ENCODE measurements around the gene ARFGAP2.
"Not testable (repeated sequence)": the region's sequence is repeated elsewhere in the genome, so short reads cannot be mapped to it uniquely, and the experiment has no call there.

Gene ARFGAP2

GRCh38 chr11:47213950-47214565 lies 37.4 kb upstream of the ARFGAP2 start:
- TF ChIP-seq REST (IDR thresholded peaks at IDR 0.05; ENCODE audit: insufficient replicate concordance, low read depth), result peak; percentile 50
- TF ChIP-seq SPI1 (IDR thresholded peaks at IDR 0.05; ENCODE audit: borderline replicate concordance, low read depth), result no peak
- no peak for TF ChIP-seq CTCF (IDR thresholded peaks at IDR 0.05; ENCODE audit: insufficient read depth, low read length)
- TF ChIP-seq POLR2AphosphoS5 (IDR thresholded peaks at IDR 0.05; ENCODE audit: low read depth), result peak; percentile 59; the same call in 1 of the 2 replicates
- TF ChIP-seq GABPA (IDR thresholded peaks at IDR 0.05; ENCODE audit: low read depth), result no peak
- DNase-seq (ENCODE audit: low read depth in 1 of 2, low spot score in 1 of 2), result peak; percentile 65 to 96
- H3K4me3 ChIP-seq (replicated peaks; ENCODE audit: insufficient read depth, low read length), result peak overlapping the region; percentile 52
- H3K27me3 ChIP-seq (ENCODE audit: insufficient read depth, poor library complexity, severe bottlenecking), result no peaks in the 10 kb centered on the region
- H3K27ac ChIP-seq (replicated peaks), result peak overlapping the region; percentile 97

GRCh38 chr11:47212938-47213337 lies 36.3 kb upstream of the ARFGAP2 start:
- no peak for DNase-seq (ENCODE audit: low read depth in 1 of 2, low spot score in 1 of 2)
- H3K27ac ChIP-seq (replicated peaks), result no peak overlapping the region
- H3K27me3 ChIP-seq (ENCODE audit: insufficient read depth, poor library complexity, severe bottlenecking), result no peaks in the 10 kb centered on the region
- TF ChIP-seq POLR2AphosphoS5 (IDR thresholded peaks at IDR 0.05; ENCODE audit: low read depth) (no peak), CTCF (IDR thresholded peaks at IDR 0.05; ENCODE audit: insufficient read depth, low read length) (no peak), GABPA (IDR thresholded peaks at IDR 0.05; ENCODE audit: low read depth) (no peak), REST (IDR thresholded peaks at IDR 0.05; ENCODE audit: insufficient replicate concordance, low read depth) (no peak), SPI1 (IDR thresholded peaks at IDR 0.05; ENCODE audit: borderline replicate concordance, low read depth) (no peak)
- no peak overlapping the region for H3K4me3 ChIP-seq (replicated peaks; ENCODE audit: insufficient read depth, low read length)

GRCh38 chr11:47208628-47209027 lies 31.9 kb upstream of the ARFGAP2 start:
- H3K27ac ChIP-seq (replicated peaks), result no peak overlapping the region
- DNase-seq (ENCODE audit: low read depth in 1 of 2, low spot score in 1 of 2), result no peak
- TF ChIP-seq CTCF (IDR thresholded peaks at IDR 0.05; ENCODE audit: insufficient read depth, low read length) (no peak), REST (IDR thresholded peaks at IDR 0.05; ENCODE audit: insufficient replicate concordance, low read depth) (no peak), POLR2AphosphoS5 (IDR thresholded peaks at IDR 0.05; ENCODE audit: low read depth) (no peak), SPI1 (IDR thresholded peaks at IDR 0.05; ENCODE audit: borderline replicate concordance, low read depth) (no peak), GABPA (IDR thresholded peaks at IDR 0.05; ENCODE audit: low read depth) (no peak)
- H3K4me3 ChIP-seq (replicated peaks; ENCODE audit: insufficient read depth, low read length), result no peak overlapping the region
- no peaks in the 10 kb centered on the region for H3K27me3 ChIP-seq (ENCODE audit: insufficient read depth, poor library complexity, severe bottlenecking)

GRCh38 chr11:47208008-47208552 lies 31.4 kb upstream of the ARFGAP2 start:
- not testable (repeated sequence) for H3K27me3 ChIP-seq (ENCODE audit: insufficient read depth, poor library complexity, severe bottlenecking); H3K27ac ChIP-seq (replicated peaks); DNase-seq (ENCODE audit: low read depth in 1 of 2, low spot score in 1 of 2); H3K4me3 ChIP-seq (replicated peaks; ENCODE audit: insufficient read depth, low read length)

Measured in HL-60 (cell line).